Measurements from ENCODE around the gene EMC7. TPM values are rescaled to one million over a fixed set of nuclear protein-coding genes. Genes with fewer than 3 reads are reported as not detected.

EMC7 gene
- total RNA-seq, 1 experiment from 2014 or later, result 38.7 TPM

DNA sequence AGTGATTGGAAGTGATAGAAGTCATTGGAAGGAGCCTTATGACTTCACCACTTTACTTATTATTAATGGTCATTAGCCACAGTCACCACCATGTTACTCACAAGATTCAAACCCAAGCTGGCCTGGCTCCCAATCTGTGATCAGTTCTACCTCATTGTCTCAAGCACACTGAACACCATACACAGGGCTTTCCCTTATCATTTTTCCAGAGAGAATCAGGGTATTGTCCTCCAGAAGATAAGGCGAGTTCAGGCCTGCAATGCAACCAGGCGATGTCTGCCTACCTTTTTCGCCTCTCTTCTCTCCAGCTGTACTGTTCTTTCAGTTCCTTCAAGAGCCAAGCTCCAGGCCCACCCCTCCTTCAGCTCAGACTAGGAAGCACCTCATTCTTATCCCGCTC is 24.9 kb downstream of the EMC7 start (continued):
- TF ChIP-seq TCF7L2 (IDR thresholded peaks at IDR 0.05; ENCODE audit: borderline replicate concordance, extremely low read depth, insufficient read depth, insufficient read length), result no peak
- TF ChIP-seq SIN3A (IDR thresholded peaks at IDR 0.05; ENCODE audit: low read depth), result no peak
- TF ChIP-seq CBX3 (IDR thresholded peaks at IDR 0.05; ENCODE audit: low read depth), result no peak
- no peak for TF ChIP-seq POLR2AphosphoS5 (IDR thresholded peaks at IDR 0.05; ENCODE audit: low read depth, low read length)
- no peak for TF ChIP-seq FOSL1 (IDR thresholded peaks at IDR 0.05; ENCODE audit: low read depth)

DNA sequence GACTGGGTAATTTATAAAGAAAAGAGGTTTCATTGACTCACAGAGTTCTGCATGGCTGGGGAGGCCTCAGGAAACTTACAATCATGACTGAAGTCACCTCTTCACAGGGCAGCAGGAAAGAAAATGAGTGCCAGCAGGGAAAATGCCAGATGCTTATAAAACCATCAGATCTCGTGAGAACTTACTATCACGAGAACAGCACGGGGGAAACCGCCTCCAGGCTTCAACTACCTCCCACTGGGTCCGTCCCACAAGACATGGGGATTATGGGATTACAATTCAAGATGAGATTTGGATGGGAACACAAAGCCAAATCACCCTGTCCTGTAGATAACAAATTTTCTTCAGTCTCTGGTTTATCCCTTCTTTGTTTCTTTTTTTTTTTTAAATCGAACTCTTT is 31.7 kb downstream of the EMC7 start:
- Histone ChIP-seq H3K36me3 (ENCODE audit: control insufficient read depth in 1 of 2, insufficient read depth in 2 of 2, low read length in 2 of 2) (no peaks in the 10 kb centered on the region), H3K9ac (ENCODE audit: low read length) (no peak overlapping the region), H3K4me3 (replicated peaks in 1 of 2; ENCODE audit: low read depth in 1 of 2, low read length in 2 of 2) (no peak overlapping the region), H2AFZ (ENCODE audit: low read depth, low read length, poor library complexity, severe bottlenecking) (no peak overlapping the region), H3K27ac (ENCODE audit: low read depth, low read length) (no peak overlapping the region), H3K79me2 (ENCODE audit: insufficient read depth, low read length) (no peaks in the 10 kb centered on the region), H3K9me3 (ENCODE audit: control insufficient read depth in 1 of 2, insufficient read depth in 1 of 2, low read depth in 1 of 2, low read length in 2 of 2) (no peaks in the 10 kb centered on the region), H3K4me1 (ENCODE audit: control insufficient read depth in 1 of 2, insufficient read depth in 2 of 2, low read length in 2 of 2) (no peaks in the 10 kb centered on the region), H4K20me1 (ENCODE audit: insufficient read depth) (no peaks in the 10 kb centered on the region), H3K27me3 (ENCODE audit: insufficient read depth, low read length) (no peaks in the 10 kb centered on the region), H3K4me2 (ENCODE audit: low read length) (no peak overlapping the region), H3K9me2 (ENCODE audit: insufficient read depth) (no peaks in the 10 kb centered on the region)
- POLR2A ChIA-PET, result no interaction called here
- RAD21 ChIA-PET (ENCODE audit: low non-redundant PET in 1 of 2, low total read pairs in 2 of 2, uncharacterized antibody in 2 of 2, unreplicated experiment in 2 of 2), result no interaction called here
- intact Hi-C loops (cut with micrococcal nuclease), result no loop called here
- no peak for ATAC-seq
- CTCF ChIA-PET, result no interaction called here
- no peak for TF ChIP-seq EZH2 (IDR thresholded peaks at IDR 0.05)
- TF ChIP-seq SP1 (IDR thresholded peaks at IDR 0.05; ENCODE audit: low read depth), result no peak
- TF ChIP-seq, protein P1, sequence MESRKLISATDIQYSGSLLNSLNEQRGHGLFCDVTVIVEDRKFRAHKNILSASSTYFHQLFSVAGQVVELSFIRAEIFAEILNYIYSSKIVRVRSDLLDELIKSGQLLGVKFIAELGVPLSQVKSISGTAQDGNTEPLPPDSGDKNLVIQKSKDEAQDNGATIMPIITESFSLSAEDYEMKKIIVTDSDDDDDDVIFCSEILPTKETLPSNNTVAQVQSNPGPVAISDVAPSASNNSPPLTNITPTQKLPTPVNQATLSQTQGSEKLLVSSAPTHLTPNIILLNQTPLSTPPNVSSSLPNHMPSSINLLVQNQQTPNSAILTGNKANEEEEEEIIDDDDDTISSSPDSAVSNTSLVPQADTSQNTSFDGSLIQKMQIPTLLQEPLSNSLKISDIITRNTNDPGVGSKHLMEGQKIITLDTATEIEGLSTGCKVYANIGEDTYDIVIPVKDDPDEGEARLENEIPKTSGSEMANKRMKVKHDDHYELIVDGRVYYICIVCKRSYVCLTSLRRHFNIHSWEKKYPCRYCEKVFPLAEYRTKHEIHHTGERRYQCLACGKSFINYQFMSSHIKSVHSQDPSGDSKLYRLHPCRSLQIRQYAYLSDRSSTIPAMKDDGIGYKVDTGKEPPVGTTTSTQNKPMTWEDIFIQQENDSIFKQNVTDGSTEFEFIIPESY (IDR thresholded peaks at IDR 0.05; ENCODE audit: extremely low read depth, insufficient replicate concordance, low read length), result no peak
- no peak for TF ChIP-seq MAX (IDR thresholded peaks at IDR 0.05)
- no peak for TF ChIP-seq SRF (IDR thresholded peaks at IDR 0.05; ENCODE audit: low read depth)
- no peak for TF ChIP-seq POLR2A (IDR thresholded peaks at IDR 0.05; ENCODE audit: borderline replicate concordance, extremely low read depth, insufficient read depth, insufficient read length)
- TF ChIP-seq YY1 (IDR thresholded peaks at IDR 0.05; ENCODE audit: extremely low read depth, insufficient replicate concordance, low read depth, low read length), result no peak
- no peak for TF ChIP-seq ELF1 (IDR thresholded peaks at IDR 0.05; ENCODE audit: borderline replicate concordance, low read depth)
- no peak for TF ChIP-seq CBX3 (IDR thresholded peaks at IDR 0.05; ENCODE audit: low read depth)
- no peak for TF ChIP-seq JUND (IDR thresholded peaks at IDR 0.05)
- TF ChIP-seq, protein P2, sequence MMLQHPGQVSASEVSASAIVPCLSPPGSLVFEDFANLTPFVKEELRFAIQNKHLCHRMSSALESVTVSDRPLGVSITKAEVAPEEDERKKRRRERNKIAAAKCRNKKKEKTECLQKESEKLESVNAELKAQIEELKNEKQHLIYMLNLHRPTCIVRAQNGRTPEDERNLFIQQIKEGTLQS (IDR thresholded peaks at IDR 0.05), result no peak
- no peak for TF ChIP-seq TCF7L2 (IDR thresholded peaks at IDR 0.05; ENCODE audit: borderline replicate concordance, extremely low read depth, insufficient read depth, insufficient read length)
- TF ChIP-seq, protein P3, sequence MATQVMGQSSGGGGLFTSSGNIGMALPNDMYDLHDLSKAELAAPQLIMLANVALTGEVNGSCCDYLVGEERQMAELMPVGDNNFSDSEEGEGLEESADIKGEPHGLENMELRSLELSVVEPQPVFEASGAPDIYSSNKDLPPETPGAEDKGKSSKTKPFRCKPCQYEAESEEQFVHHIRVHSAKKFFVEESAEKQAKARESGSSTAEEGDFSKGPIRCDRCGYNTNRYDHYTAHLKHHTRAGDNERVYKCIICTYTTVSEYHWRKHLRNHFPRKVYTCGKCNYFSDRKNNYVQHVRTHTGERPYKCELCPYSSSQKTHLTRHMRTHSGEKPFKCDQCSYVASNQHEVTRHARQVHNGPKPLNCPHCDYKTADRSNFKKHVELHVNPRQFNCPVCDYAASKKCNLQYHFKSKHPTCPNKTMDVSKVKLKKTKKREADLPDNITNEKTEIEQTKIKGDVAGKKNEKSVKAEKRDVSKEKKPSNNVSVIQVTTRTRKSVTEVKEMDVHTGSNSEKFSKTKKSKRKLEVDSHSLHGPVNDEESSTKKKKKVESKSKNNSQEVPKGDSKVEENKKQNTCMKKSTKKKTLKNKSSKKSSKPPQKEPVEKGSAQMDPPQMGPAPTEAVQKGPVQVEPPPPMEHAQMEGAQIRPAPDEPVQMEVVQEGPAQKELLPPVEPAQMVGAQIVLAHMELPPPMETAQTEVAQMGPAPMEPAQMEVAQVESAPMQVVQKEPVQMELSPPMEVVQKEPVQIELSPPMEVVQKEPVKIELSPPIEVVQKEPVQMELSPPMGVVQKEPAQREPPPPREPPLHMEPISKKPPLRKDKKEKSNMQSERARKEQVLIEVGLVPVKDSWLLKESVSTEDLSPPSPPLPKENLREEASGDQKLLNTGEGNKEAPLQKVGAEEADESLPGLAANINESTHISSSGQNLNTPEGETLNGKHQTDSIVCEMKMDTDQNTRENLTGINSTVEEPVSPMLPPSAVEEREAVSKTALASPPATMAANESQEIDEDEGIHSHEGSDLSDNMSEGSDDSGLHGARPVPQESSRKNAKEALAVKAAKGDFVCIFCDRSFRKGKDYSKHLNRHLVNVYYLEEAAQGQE (IDR thresholded peaks at IDR 0.05; ENCODE audit: low read depth), result no peak
- TF ChIP-seq POLR2AphosphoS5 (IDR thresholded peaks at IDR 0.05; ENCODE audit: low read depth, low read length), result no peak
- no peak for TF ChIP-seq ZFX (IDR thresholded peaks at IDR 0.05)
- no peak for TF ChIP-seq EGR1 (IDR thresholded peaks at IDR 0.05; ENCODE audit: low read depth)
- TF ChIP-seq ZNF274 (IDR thresholded peaks at IDR 0.05; ENCODE audit: low read depth, low read length), result no peak
- TF ChIP-seq CEBPB (IDR thresholded peaks at IDR 0.05; ENCODE audit: low read depth), result no peak
- TF ChIP-seq FOSL1 (IDR thresholded peaks at IDR 0.05; ENCODE audit: low read depth), result no peak
- no peak for DNase-seq (ENCODE audit: low read depth, low spot score)
- no TSS peak for BruUV-seq (replicated peaks)
